Glutamatergic neuron (in vitro differentiated cells): Measurements from ENCODE around the gene JAM2. TPM values are rescaled to one million over a fixed set of nuclear protein-coding genes. Genes with fewer than 3 reads are reported as not detected.

Source experiments
- DNase-seq: peaks from one replicate; pipeline ENCODE4 v3.0.0; 2022
- H3K27ac Mint-ChIP-seq: one replicate; pipeline ENCODE4 v1.8.0; 2020; ENCODE audit warnings: mild to moderate bottlenecking, mixed read lengths, inconsistent platforms; ENCODE audit not compliant: unreplicated experiment
- H3K27me3 Mint-ChIP-seq: one replicate; pipeline ENCODE4 v1.8.0; 2020; ENCODE audit warnings: mild to moderate bottlenecking, moderate library complexity, mixed read lengths, inconsistent platforms; ENCODE audit not compliant: unreplicated experiment
- H3K36me3 Mint-ChIP-seq: one replicate; pipeline ENCODE4 v1.8.0; 2020; ENCODE audit warnings: mild to moderate bottlenecking, mixed read lengths, inconsistent platforms; ENCODE audit not compliant: unreplicated experiment
- H3K4me1 Mint-ChIP-seq: one replicate; pipeline ENCODE4 v1.8.0; 2020; ENCODE audit warnings: mild to moderate bottlenecking, low read depth, mixed read lengths, inconsistent platforms; ENCODE audit not compliant: unreplicated experiment
- H3K4me3 Mint-ChIP-seq: one replicate; pipeline ENCODE4 v1.8.0; 2020; ENCODE audit warnings: mild to moderate bottlenecking, mixed read lengths, inconsistent platforms; ENCODE audit not compliant: unreplicated experiment
- H3K9me3 Mint-ChIP-seq: one replicate; pipeline ENCODE4 v1.8.0; 2020; ENCODE audit warnings: mild to moderate bottlenecking, moderate library complexity, mixed read lengths, inconsistent platforms; ENCODE audit not compliant: unreplicated experiment
- CTCF ChIP-seq: fragments of 200-600 bp; sonication (generic); IDR thresholded peaks from one replicate; pipeline ENCODE4 v1.5.0; 2021; ENCODE audit not compliant: partially characterized antibody, unreplicated experiment
- total RNA-seq: library from RNA; stranded (reverse); fragmentation: NEBNext Ultra II Directional; extraction: Animal tissue kit (Norgen Biotek cat#: 25700); gene quantifications from one replicate; pipeline ENCODE4 v1.2.1, GENCODE V29; 2021; ENCODE audit not compliant: unreplicated experiment

Gene JAM2
- total RNA-seq, 1 donor from 2014 or later = 4.6 TPM

- Mint-ChIP-seq H3K4me1 (no peaks in the 10 kb centered on the region), H3K27ac (no peak overlapping the region)
- TF ChIP-seq CTCF = no peak
Observed at GRCh38 chr21:25647647-25648046, 8.6 kb downstream of the JAM2 start.

GRCh38 chr21:25649146-25649545 lies 10.1 kb downstream of the JAM2 start:
- Mint-ChIP-seq H3K27me3 (no peaks in the 10 kb centered on the region), H3K9me3 (no peaks in the 10 kb centered on the region), H3K36me3 (no peaks in the 10 kb centered on the region), H3K4me1 (no peaks in the 10 kb centered on the region), H3K27ac (no peak overlapping the region), H3K4me3 (no peak overlapping the region)
- DNase-seq = no peak
- TF ChIP-seq CTCF = no peak

More at GRCh38 chr21:25647647-25648046, 8.6 kb downstream of the JAM2 start:
- H3K36me3 Mint-ChIP-seq = no peaks in the 10 kb centered on the region
- H3K27me3 Mint-ChIP-seq = no peaks in the 10 kb centered on the region
- no peaks in the 10 kb centered on the region for H3K9me3 Mint-ChIP-seq
- no peak for DNase-seq
- no peak overlapping the region for H3K4me3 Mint-ChIP-seq

- Mint-ChIP-seq H3K4me1 (no peaks in the 10 kb centered on the region), H3K27ac (no peak overlapping the region), H3K4me3 (no peak overlapping the region), H3K27me3 (no peaks in the 10 kb centered on the region), H3K36me3 (peaks cover 4% of the 10 kb centered on the region), H3K9me3 (no peaks in the 10 kb centered on the region)
- no peak for TF ChIP-seq CTCF
- DNase-seq = no peak
Observed at GRCh38 chr21:25656412-25656811, 17.4 kb downstream of the JAM2 start.

- H3K27ac Mint-ChIP-seq = no peak overlapping the region
Observed at GRCh38 chr21:25657140-25657539, 18.1 kb downstream of the JAM2 start.

More at GRCh38 chr21:25657140-25657539, 18.1 kb downstream of the JAM2 start:
- H3K4me3 Mint-ChIP-seq = no peak overlapping the region
- DNase-seq = no peak
- TF ChIP-seq CTCF = no peak
- no peaks in the 10 kb centered on the region for H3K4me1 Mint-ChIP-seq
- H3K27me3 Mint-ChIP-seq = no peaks in the 10 kb centered on the region
- peaks cover 4% of the 10 kb centered on the region for H3K36me3 Mint-ChIP-seq
- no peaks in the 10 kb centered on the region for H3K9me3 Mint-ChIP-seq
